ENCODE data around the gene SNRNP48. TPM values are rescaled to one million over a fixed set of nuclear protein-coding genes. Genes with fewer than 3 reads are reported as not detected.

SNRNP48 gene
- total RNA-seq, 1 donor from 2014 or later, result 14.6 TPM

DNA sequence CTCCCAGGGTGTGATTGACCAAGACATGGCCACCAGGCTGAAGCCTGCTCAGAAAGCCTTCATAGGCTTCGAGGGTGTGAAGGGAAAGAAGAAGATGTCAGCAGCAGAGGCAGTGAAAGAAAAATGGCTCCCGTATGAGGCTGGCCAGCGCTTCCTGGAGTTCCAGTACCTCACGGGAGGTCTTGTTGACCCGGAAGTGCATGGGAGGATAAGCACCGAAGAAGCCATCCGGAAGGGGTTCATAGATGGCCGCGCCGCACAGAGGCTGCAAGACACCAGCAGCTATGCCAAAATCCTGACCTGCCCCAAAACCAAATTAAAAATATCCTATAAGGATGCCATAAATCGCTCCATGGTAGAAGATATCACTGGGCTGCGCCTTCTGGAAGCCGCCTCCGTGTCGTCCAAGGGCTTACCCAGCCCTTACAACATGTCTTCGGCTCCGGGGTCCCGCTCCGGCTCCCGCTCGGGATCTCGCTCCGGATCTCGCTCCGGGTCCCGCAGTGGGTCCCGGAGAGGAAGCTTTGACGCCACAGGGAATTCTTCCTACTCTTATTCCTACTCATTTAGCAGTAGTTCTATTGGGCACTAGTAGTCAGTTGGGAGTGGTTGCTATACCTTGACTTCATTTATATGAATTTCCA lies 4.6 kb upstream of the SNRNP48 start:
- intact Hi-C loops (cut with DNase I), result no loop called here
- no peak for DNase-seq (ENCODE audit: low spot score)
- ATAC-seq, result no peak

DNA sequence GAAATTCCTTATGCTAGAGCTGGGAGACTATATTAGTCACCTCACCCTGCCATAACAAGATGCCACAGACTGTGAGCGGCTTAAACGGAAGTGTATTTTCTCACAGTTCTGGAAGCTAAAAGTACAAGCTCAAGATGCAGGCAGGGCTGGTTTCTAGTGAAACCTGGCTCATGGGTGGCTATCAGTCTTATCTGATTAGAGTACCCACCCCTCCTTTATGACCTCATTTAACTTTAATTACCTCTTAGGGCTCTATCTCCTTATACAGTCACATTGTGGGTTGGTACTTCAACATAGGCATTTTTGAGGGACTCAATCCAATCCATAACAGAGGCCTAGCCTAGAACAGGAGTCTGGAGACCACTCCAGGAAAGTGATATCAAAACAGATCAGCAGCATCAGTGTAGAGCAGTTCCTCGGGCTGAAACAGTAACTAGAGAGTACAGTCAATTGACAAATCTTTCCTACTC lies 2.3 kb upstream of the SNRNP48 start:
- DNase-seq (ENCODE audit: low spot score), result no peak
- intact Hi-C loops (cut with DNase I), result no loop called here
- no peak for ATAC-seq

DNA sequence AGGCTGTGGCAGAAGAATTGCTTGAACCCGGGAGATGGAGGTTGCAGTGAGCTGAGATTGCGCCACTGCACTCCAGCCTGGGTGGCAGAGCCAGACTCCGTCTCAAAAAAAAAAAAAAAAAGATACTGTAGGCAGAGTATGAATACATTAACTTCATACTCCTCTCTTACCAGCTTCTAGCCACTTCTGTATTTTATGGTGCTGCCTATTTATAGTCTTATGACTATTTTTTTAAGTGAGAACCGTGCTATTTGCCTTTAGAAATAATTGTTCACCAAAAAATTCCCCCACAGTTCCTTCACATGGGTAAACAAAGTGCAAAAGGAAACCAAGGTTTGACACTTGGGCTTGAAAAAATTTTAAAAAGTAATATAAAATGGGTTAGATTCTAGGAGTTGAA lies 1.5 kb upstream of the SNRNP48 start:
- intact Hi-C loops (cut with DNase I), result no loop called here
- no peak for ATAC-seq

DNA sequence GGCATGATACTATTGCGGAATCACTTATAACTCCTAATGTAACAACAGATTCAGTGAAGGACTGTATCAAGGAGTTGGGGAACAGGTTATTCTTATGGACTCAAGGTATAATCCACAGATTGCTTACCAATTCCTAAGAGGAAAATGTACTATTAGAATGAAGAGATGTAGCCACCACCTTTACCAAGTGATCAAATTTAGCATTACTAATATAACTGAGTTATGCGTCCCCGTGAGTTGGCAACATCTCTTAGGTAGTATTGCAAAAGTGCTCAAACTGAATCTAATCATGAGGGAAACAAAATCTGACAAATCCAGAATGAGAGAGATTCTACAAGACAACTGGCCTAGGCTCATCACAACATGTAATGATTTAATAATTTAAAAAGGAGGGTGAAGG lies 777 bp upstream of the SNRNP48 start:
- DNase-seq (ENCODE audit: low spot score) (no peak), ATAC-seq (no peak)
- intact Hi-C loops (cut with DNase I), result no loop called here

More for the DNA sequence above, 1.5 kb upstream of the SNRNP48 start:
- DNase-seq (ENCODE audit: low spot score), result no peak

DNA sequence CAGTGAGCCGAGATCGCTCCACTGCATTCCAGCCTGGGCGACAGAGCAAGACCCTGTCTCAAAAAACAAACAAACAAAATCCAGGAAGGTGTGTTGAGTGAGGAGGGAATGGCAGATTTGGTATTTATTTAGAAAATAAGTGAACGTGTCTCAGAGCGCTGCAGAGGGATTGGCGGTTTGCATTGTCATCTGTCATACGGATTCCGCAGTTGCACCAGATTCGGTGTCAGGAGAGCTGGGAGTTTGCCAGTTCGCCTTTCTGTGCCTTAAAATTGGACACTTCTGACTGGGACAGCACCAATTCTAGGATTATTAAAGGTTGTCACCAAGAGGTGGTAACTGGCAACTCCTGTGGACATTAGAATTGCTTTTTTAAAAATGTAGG lies 912 bp downstream of the SNRNP48 start:
- ATAC-seq (no peak), DNase-seq (ENCODE audit: low spot score) (no peak)
- intact Hi-C loops (cut with DNase I), result no loop called here

DNA sequence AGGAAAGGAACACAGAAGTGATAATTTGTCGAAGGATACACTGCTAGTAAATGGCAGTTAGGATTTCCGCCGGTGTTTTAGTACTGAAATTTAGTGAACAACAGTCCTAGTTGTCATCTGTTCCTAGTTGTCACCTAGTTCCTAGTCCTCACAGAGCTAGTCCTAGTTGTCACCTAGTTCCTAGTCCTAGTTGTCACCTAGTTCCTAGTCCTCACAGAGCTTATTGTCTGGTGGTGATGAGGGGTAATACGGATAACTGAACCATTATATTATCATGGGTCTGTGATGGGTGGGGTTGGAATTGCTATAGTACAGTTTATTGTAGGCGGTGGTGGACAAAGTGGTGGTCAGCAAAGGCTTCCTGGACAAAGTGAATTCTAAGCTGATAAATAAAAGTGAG lies 1.8 kb downstream of the SNRNP48 start:
- intact Hi-C loops (cut with DNase I), result no loop called here
- ATAC-seq (no peak), DNase-seq (ENCODE audit: low spot score) (no peak)

DNA sequence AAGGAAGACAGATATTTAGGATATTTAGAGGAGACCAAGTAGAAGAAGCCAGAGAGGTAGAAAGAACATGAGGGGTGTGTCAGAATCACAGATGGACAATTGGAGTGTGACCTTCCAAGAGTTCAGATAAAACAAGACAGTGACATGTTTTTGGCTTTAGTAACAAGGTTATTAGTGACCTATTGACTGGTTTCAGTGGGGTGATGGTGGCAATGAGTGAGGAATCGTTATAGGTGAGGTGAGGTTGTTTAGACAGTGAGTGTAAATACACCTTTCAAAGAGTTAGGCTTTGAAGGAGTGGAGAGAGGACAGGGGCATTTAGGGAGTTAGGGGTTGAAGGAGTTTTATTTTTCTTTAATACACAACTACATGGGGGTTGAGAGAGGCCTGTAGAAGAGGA lies 3.2 kb downstream of the SNRNP48 start:
- no peak for DNase-seq (ENCODE audit: low spot score)
- intact Hi-C loops (cut with DNase I), result no loop called here
- ATAC-seq, result no peak

DNA sequence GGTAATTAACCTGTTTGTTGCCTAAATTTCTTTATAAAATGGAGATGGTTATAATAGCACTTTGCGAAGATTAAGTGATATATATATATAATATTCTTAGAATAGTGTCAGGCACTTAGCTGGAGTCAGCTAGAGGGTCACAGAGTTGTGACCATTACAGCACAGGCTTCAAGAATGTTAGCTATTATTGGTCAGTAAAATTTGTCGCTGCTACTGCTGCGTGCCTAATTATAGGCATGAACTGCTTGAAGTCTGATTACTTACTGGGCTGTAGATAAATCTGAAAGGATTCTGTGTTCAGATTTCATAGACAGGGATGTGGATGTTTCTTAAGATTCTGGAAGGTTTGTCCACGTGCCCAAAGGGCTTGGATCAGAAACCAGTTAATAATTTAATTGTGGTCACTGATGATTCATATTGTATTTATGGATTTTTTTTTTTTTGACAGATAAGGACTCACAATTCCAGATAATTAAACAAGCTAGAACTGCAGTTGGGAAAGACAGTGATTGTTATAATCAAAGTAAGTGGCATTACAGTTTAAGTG lies 4.7 kb downstream of the SNRNP48 start:
- DNase-seq (ENCODE audit: low spot score) (no peak), ATAC-seq (no peak)
- intact Hi-C loops (cut with DNase I), result no loop called here

DNA sequence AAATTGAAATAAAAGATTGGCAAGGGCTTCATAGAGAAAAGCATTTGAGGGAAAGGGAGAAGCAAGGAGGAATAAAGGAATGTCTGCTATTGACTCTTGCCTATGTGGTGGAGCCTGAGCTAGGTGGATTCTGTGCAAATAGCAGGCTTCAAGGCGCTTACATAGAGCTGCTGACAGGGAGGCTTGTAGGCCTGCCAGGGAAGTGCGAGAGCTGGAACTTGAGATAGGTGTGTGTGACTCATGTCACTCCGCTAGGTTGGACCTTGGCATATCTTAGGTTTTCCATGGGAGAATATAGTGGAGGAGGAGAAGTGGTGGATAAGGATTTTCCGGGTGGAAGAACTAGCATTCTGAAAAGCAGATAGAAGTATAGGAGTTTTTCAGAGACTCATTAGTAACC lies 14.0 kb downstream of the SNRNP48 start:
- ATAC-seq (no peak), DNase-seq (ENCODE audit: low spot score) (no peak)
- intact Hi-C loops (cut with DNase I), result no loop called here

DNA sequence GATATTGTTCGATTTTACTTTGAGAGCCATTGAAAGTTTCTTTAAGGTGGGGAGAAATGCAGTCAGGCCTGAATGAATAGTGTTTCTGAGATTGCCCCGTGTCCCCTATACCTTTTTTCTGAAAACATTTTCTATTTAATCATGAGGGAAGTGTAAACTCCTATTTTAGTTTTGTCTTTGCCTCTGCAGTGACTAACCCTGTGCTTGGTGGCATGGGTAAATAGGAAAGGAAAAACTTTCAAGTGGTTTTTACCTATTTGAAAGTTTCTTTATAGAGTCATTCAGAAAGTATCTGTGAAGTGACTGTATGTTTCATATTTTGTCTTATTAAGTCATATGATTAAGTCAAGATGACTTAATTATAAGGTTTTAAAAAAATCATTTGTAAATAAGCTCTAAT lies 14.5 kb downstream of the SNRNP48 start:
- ATAC-seq, result no peak
- intact Hi-C loops (cut with DNase I), result no loop called here
- DNase-seq (ENCODE audit: low spot score), result no peak

DNA sequence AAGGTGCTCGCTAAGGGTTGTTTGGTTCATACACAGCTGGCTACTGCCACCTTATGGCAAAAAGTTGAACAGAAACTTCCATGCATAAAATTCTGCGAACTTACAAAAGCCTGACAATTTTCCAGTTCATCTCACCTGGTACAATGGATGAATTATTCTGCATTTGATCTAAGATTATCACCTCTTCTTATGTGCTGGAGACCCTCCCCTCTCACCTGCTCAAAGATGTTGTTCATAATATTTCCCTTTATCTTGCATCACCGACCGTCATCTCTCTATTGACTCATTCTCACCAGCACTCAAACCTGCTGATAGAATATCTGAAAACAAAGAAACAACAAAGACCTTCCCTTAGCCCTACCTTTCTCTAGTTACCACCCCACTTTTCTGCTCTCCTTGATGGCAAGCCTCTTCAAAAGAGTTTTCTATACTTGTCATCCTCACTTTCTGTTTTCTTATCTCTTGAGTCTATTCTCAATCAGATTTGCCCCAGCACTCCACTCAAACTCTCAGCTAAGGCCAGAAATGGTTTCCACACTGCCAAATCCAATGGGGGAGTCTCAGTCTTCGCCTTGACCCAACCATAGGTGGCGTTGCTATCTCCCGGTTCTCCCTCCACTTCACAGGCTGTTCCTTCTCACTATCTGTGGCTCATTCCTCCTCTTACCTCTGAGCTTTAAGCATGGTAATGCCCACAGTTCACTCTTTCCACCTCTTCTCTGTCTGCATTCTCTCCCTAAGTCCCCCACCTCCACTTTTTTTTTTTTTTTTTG lies 25.8 kb downstream of the SNRNP48 start:
- no peak for DNase-seq (ENCODE audit: low spot score)
- intact Hi-C loops (cut with DNase I), result loop anchor here (10.0 kb wide), 1 partner anchor 341 kb away; no protein-coding TSS in a partner anchor
- peak; percentile 57 for ATAC-seq

DNA sequence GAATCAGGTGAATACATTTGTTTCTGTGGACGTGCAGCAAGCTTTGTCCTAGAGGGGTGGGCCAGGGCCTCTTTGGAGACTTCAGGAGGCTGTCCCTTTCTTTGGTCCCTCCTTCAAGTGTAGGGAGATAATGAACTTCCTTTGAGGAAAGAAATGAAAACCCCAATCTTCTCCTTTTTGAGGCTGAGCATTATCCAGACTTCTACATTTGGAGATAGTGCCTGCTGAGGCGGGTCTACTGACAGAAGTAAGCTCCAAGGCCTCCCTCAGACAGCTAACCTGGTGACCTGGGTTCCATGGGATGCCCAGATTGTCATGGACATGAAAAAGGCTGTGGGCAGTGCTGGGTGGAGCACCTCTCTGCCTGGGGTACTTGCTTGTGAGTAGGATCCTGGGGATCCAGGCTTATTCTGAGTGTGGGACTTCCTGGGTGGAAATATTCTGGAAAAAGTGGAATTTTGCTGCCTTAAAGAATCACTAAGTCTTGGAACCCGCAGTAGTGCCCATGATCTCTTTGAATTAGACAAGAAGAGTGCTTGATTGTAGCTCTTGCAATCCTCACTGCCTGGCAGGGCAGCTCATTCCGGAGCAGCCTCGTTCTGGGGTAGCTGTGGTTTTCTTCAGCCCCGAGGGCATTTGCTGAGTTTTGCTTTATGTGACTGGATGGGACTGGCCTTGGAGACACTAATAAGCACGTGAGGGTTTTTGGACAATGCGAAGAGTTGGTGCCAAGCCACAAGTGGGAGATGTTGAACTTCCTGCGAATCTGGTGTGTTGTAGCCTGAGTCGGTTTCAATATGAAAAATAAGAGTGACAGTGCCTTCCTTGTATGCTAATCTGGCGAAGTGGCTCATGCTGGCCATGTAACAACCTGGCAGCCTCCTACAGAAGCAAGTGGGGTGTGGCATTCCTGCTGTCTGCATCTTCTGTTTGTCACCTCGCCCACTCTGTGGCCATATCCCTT lies 28.1 kb downstream of the SNRNP48 start:
- DNase-seq (ENCODE audit: low spot score), result peak; percentile 67
- intact Hi-C loops (cut with DNase I), result loop anchor here (10.0 kb wide), 1 partner anchor 343 kb away; no protein-coding TSS in a partner anchor
- ATAC-seq, result peak; percentile 85

DNA sequence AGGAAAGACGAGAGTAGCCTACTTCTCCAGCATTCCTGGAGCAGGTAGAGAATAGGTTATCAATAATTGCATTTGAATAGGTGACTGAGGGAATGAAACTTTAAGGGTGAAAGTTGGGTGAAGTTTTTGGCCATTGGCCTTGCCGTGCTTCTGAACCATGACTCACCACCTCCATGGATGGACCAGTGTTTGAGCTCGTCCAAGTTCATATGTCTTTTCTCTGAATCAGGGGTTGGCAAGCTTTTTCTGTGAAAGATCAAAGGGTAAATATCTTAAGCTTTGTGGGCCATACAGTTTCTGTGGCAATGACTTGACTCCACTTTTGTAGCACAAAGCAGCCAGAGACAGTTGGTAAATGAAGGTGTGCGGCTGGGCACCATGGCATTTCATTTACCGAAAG lies 31.8 kb downstream of the SNRNP48 start:
- DNase-seq (ENCODE audit: low spot score) (no peak), ATAC-seq (no peak)
- intact Hi-C loops (cut with DNase I), result no loop called here

DNA sequence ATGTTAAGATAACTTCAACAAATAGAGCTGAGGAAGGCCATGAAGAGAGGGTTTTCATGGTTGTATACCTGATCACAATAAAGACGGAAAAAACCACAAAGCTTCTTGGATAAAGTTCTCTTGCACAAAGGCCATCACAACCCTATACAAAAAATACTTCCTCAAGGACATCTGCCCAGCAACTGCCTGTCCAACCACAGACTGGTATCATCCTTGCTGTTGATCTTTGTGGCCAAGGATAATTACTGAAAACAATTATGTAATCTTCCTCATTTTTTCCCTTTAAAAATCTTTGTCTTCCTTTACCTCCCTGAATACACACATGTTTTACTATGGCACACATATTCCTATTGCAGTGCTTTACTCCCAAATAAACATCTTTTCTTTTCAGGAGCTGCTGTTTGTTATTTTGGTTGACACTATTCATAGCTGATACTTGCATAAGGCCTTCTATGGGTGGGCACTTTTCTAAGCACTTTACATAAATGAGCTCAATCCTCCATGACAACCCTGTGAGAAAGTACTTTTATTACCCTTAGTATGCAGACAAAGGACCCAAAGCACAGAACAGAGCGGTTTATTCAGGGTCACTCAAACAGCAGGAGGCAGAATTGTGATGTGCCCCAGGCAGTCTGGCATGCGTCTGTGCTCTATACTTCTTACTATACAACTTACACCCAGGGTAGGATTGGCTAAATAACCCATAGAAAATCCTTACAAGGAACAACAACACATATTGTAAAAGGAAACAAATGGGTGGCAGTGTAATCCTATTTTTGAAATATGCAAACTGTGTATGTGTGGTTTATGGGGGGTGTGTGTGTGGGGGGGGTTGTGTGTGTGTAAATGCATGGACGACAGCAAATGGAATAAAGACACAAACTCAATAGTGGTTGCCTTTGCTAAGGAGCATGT lies 35.1 kb downstream of the SNRNP48 start:
- ATAC-seq (no peak), DNase-seq (ENCODE audit: low spot score) (no peak)
- intact Hi-C loops (cut with DNase I), result no loop called here

DNA sequence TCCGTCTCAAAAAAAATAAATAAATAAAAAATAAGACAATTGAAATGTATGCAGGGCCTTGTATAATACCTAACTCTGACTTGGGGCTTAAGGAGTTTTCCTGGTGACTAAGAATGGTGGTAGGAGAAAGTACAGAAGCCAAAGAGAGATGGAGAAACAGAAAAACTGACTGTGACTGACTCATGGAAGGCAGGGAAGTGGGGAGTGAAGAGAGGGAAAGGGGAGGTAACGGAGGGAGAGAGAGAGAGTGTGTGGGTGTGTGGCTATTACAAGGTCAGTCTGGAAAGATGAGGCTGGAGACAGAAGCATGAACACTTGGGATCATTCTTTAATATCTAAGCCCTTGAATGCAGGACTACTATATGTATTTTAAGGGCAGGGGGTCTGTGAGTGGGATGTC lies 38.5 kb downstream of the SNRNP48 start:
- peak; percentile 40 for ATAC-seq
- intact Hi-C loops (cut with DNase I), result no loop called here
- no peak for DNase-seq (ENCODE audit: low spot score)

DNA sequence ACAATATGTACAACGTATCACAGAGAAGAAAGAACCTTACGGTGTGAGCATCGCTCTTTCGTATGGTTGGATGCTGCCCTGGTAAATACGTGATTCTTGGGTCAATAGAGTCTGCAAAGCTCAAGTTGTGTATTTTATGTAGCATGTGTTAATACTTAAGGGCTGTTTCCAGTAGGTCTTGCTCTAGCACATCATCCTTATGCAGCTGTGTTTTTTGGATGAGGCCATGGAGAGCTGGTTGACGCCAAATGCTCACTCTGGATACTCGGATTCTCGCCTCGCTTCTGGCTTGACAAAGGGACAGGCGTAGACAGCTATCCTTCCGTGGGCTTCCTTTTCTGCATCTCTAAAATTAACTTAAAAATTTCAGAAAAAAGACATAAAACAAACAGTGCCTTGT lies 38.9 kb downstream of the SNRNP48 start:
- ATAC-seq, result peak; percentile 73
- intact Hi-C loops (cut with DNase I), result no loop called here
- no peak for DNase-seq (ENCODE audit: low spot score)

DNA sequence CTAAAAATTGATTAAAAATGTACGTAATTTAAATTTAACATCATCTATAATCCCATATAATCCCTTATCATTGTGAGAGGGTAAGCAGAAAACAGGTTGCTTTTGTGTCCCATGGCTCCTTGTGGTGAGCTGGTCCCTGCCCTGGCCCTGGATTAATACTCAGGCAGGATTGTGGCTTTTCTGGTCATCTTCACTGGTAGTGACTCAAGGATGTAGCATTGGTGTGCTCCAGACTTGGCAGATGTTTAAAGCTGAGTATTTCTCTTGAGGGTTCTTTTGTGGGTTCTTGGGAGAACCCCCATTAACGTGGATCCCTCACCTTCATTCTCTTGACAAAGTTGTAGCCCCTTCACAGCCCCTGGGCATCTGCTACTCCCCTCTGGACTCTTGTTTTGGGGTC lies 39.3 kb downstream of the SNRNP48 start:
- no peak for ATAC-seq
- intact Hi-C loops (cut with DNase I), result no loop called here

DNA sequence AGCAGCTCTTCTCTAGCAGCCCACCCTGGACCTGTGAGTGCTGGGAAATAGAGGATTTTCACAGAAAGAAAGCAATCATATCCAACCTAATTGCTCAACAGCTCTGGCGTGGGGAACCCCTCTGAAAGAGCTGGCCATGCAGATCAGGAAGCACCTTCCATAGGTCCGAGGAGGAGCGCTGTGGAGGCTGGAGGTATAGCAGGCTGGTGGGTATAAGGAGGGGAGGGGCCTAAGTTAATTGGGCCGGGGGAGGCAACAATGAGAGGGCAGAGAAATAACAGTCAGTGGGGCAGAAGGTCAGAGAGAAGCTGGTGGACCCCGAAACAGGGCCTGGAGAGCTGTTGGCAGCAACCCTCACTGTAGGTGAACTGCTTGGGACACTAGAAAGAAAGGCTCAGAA lies 40.8 kb downstream of the SNRNP48 start:
- ATAC-seq (no peak), DNase-seq (ENCODE audit: low spot score) (no peak)
- intact Hi-C loops (cut with DNase I), result no loop called here

More for the DNA sequence above, 39.3 kb downstream of the SNRNP48 start:
- no peak for DNase-seq (ENCODE audit: low spot score)

All from sciatic nerve (tissue), 2 donors.